GM21717 (cell line): ENCODE results near the gene C4orf51.
"Not testable (repeated sequence)": the region's sequence is repeated elsewhere in the genome, so short reads cannot be mapped to it uniquely, and the experiment has no call there.

Experiments used
- ATAC-seq: cut with Tn5 transposase; IDR thresholded peaks from one replicate; pipeline ENCODE4 v1.9.1; 2021; ENCODE audit warnings: mild to moderate bottlenecking, moderate library complexity; ENCODE audit not compliant: unreplicated experiment

C4orf51 gene

DNA sequence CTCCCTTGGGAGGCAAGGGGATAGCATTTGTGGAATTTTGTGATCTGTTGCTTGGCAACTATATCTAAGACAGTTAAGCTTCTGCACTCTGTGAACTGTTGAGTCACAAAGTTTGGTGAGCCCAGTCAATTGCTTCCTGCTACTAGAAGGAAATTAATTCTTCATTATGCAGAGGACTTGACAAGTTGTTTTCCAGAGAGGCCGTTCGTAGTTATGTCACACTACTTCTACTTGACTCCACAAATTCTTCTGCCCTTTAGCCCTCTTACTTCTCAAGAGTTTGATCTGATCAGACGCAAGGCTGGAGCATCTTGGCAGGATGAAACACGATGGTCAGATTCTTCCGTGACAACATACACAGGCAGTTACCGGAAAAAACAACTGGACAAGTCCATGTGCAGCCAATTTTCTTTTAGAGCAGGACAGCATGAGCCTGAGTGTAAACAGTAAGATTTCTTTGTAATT, at the start of gene C4orf51:
C4orf51 (plus strand) TSS at position 156 of the 465 bp plus-strand sequence; CDS start at position 214, 58 bp downstream.
- ATAC-seq, result no peak

DNA sequence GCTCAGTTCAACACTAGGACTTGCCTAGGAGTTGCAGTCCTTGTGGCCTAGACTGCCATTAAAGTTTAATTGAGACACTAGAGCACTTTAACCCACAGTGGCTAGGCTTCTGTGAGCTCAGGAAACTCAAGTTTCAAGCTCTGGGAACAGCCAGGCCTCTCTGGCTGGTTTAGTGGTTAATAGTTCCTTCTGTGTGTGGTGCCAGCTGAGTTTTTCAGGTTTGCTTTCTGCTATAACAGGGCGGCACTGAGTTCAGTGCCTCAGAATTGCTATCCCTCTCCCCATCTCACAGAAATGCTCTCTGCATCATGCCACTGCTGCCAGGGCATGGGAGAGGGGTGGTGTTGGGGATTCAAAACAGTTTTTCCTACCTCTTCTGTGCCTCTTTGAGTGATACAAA, 44.8 kb upstream of the C4orf51 start:
- no peak for ATAC-seq

DNA sequence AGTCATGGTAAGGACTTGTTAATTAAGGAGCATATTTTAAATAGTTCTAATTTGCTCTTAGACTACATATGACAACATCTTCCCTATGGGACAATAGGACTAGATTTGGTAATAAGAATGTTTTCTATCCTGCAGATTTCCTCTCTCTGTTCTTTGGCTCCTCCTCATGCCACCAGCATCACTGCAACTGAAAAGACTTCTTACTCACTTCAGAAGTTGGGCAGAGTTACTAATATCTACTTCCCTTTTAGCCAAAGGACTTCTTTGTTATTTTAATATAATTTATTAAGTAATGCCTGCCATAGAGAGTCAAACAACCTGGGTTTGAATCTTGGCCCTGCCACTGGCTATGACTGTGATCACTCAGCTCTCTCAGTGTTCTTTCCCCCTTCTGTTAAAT, 44.3 kb upstream of the C4orf51 start:
- no peak for ATAC-seq

DNA sequence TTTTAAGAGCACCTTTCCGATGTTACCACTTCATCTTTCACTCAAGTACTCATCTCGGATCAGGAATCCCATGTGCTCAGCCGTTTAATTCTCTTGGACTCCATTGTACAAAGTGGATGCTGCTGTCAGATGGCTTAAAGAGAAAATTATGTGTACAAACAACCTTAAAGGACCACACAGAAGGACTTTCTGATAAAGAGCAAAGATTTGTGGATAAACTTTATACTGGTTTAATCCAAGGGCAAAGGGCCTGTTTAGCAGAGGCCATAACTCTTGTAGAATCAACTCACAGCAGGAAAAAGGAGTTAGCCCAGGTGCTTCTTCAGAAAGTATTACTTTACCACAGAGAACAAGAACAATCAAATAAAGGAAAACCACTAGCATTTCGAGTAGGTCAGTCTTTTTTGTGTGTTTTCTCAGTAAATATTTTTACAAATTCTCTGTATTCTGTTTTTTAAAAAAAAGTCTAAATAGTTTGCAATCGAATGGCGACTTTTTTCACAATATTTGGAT, 40.7 kb upstream of the C4orf51 start:
- no peak for ATAC-seq

DNA sequence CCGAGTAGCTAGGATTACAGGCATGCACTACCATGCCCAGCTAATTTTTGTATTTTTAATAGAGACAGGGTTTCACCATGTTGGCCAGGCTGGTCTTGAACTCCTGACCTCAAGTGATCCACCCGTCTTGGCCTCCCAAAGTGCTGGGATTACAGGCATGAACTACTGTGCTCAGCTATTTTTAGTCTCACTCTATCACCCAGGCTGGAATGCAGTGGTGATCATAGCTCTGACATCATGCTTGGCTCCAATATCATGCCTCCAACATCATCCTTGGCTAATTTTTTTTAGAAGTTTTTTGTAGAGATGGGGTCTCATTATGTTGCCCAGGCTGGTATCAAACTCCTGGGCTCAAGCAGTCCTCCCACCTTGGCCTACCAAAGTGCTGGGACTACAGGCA, 39.7 kb upstream of the C4orf51 start:
- not testable (repeated sequence) for ATAC-seq

DNA sequence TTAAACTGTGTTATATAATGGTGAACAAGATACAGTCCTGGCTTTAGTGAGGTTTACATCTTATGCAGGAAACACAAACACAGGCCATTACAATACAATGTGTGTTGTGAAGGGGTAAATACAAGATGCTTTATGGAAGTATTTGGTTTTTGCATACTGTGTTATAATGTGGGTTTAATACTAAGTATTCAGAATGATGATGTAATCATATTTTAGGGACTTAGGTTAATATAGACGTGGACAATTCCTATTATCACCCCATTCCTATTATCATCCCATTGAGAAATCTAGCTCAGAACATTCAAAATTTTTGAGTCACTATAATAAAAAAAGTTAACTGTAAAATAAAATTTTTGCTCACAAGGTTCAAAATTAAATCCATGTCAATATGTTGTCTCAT, 36.7 kb upstream of the C4orf51 start:
- ATAC-seq, result no peak

DNA sequence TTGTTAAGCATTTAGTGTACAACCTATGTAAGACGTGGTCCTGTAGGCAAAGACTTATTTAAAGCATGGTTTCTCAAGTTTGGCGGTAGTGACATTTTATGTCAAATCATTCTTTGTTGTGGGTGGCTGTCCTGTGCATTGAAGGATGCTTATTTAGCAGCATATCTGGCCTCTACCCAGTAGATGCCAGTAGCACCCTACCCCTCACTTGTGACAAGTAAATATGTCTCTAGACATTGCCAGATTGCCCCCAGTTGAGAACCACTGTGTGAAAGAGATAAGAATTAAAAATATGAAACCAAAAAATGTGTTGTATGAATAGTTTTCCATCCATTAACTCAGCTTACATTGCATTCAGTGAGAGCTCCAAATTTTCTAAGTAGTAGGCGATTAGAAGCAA, 35.2 kb upstream of the C4orf51 start:
- no peak for ATAC-seq

DNA sequence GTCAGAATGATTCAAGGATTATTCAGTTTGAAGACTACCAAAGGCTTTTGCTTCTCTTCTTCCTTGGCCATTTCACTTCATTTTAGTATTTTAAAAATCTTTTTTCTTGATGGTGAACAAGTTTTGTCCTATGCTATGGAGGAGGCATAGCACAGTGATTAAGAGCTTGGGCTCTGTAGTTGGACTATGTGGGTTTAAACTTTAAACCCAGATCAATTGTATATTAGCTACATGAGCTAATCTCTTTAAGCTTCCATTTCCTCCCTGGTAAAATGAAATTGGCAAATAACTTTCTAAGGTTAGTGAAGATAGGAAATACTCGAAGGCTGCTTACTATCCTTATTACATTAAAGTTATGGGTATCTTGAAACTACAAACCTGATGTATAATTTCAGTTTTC, 23.8 kb upstream of the C4orf51 start:
- ATAC-seq, result no peak

DNA sequence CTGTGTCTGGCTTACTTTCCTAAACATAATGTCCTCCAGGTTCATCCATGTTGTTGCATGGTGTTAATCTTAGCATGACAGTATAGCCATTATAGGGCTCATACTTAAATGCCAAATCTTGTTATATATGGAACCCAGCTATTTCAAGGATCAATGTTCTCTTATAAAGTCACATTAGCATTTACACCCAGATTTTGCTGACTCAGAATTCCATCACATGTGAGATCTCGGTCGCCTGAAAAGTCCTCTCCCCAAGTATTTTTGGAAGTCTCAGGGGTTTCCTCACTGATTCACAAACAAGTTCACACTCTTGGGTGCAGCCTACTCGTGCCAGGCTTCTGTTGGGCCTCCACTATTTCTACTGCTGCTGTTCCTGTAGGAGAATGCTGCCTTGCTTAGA, 19.9 kb upstream of the C4orf51 start:
- ATAC-seq, result no peak

DNA sequence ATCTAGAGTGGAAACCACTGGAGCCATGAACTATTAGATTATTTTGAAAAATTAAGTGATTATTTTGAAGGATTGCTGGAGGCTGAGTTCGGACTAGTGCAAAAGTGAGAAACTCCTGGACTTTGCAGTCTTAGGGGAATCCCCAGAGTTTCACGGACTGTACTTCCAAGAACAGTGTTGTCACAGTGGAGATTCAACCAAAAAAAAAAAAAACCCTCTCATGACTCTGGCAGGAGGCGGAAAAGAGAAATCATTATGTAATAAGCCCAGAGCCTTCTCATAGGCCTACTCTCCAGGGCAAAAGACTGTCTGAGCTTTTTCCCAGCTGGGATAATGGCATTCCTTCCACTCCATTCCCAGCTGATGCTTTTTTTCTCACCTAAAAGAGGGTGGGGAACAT, 16.8 kb upstream of the C4orf51 start:
- no peak for ATAC-seq

DNA sequence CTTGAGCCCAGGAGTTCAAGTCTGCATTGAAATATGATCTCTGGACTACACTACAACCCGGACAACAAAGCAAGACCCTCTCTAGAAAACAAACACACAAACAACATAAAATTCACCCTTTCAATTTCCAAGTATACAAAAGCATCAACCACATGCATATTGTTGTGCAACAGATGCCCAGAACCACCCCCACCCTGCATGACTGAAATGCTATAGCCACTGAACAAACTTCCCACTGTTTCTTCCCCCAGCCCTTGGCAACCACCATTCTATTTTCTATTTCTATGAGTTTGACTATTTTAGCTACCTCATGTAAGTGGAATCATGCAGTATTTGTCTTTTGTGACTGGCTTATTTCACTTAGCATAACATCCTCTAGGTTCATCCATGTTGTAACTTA, 14.2 kb upstream of the C4orf51 start:
- ATAC-seq, result no peak

DNA sequence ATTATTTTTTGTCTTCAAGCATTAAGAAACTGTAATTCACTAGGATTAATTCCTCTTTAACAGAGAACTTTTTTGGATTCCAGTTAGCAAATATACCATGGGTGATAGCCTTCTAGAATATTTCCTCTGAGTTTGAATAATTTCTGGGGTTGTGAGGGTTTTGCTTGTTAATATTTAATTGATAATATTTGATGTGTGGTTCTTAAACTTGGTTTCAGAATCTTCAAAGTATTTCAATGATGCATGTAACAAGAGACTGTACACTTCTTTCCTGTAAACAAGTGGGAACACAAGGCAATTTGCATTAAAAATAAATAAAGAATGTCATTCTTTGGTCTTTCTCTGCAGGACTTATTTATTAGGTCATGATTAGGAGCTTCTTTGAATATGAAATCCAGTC, 9.5 kb upstream of the C4orf51 start:
- no peak for ATAC-seq

DNA sequence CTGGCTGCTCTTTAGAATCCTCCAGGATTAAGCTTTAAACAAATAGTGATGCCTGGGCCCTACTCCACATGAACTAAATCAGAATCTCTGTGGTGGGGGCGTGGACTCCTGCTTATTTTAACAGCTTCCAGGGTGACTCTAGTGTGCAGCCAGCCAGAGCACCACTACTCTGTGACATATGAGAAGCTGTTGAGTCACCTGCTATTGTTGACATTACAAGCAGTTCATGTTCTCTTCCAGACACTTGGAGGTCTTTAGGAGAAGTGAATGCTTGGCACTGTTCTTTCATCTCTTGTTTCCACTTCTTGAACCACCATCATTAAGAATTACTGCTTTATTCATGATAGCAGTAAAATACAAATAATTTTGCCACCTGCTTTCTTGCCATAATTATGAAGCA, 426 bp upstream of the C4orf51 start:
- ATAC-seq, result no peak

DNA sequence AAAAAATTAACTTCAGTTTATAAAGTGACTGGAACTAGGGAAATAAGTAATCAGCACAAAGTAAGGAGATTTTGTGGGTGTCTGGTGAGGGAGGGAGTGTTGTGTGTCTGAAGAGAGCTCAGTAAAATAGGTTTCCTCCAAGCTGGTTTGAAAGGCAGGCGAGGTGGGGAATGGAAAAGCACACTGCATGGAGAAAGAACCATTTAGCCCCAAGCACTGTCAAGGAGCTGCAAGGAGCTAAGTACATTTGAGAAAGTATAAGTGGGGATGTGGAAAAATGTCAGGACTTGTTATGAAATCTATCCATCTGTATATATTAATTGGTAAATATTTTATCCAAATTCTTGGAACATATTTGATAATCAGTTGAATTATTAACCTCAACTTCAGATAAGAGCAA, 956 bp downstream of the C4orf51 start:
- no peak for ATAC-seq

DNA sequence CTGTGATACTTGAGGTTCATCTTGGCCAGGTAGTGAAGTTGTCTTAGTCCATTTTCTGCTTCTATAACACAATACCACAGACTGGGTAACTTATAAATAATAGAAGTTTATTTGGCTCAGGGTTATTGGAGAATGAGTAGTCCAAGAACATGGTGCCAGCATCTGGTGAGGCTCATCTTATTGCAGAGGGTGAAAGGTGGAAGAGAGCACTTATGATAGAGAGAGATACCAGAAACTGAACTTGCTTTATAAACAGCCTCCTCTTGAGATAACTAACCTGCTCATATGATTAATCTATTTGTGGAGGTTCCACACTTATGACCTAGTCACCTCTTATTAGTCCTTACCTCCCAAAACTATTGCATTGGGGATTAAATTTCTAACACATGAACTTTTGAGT, 1.6 kb downstream of the C4orf51 start:
- no peak for ATAC-seq

DNA sequence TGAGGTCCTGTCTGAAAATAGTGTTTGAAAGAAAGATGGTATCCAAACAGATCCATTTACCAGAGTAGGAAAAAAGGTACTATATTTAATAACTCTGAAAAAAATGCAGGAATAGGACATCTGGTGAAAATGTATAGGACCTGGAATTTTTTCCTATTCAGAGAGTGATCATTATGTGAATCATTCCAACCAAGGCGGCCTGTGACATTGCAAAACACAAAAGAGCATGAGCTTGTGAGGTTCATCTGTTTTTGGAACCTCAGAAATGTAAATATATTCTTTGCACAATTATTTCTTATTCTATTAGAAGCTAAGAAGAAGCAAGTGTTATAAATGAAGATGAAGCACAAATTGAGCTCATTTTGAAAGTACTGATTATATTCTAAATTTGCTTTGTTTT, 2.0 kb downstream of the C4orf51 start:
- no peak for ATAC-seq

DNA sequence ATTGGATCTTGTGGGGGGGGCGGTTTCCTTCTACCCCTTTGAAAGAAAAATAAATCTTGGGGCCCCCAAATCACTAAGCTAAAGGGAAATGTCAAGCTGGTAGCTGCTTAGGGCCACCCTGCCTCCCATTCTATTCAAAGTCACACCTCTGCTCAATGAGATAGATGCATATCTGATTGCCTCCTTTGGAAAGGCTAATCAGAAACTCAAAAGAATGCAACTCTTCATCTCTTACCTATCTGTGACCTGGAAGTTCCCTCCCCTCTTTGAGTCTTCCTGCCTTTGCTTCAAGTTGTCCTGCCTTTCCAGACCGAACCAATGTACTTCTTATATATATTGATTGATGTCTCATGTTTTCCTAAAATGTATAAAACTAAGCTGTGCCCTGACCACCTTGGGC, 7.0 kb downstream of the C4orf51 start:
- no peak for ATAC-seq

DNA sequence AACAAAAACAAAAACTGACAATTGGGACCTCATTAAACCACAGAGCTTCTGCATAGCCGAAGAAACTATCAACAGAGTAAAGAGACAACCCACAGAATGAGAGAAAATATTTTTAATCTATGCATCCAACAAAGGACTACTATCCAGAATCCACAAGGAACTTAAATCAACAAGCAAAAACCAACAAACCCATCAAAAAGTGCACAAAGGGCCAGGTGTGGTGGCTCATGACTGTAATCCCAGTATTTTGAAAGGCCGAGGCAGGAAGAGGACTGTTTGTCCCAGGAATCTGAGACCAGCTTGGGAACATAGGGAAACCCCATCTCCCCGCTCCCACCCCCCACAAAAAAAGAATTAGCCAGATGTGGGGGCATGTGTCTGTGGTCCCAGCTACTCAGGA, 10.7 kb downstream of the C4orf51 start:
- ATAC-seq, result no peak

DNA sequence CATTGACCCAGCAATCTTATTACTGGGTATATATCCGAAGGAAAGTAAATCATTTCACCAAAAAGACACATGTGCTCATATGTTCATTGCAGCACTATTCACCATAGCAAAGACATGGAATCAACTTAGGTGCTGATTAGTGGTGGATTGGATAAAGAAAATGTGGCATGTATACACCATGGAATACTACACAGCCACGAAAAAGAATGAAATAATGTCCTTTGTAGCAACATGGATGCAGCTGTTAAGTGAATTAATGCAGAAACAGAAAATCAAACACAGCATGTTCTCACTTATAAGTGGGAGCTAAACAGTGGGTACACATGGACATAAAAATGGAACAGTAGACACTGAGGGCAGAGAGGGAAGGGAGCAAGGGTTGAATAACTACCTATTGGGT, 11.5 kb downstream of the C4orf51 start:
- ATAC-seq, result not testable (repeated sequence)

DNA sequence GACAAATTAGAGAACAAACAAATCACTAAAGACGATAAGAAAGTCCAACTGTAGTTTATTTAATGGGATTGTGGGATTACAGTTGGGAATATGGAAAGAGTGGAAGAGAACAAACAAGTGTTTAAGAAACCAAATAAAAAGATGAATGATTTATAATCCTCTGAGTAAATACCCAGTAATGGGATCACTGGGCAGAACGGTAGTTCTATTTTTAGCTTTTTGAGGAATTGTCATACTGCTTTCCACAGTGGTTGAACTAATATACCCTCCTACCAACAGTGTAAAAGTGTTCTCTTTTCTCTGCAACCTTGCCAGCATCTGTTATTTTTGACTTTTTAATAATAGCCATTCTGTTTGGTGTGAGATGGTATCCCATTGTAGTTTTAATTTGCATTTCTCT, 15.0 kb downstream of the C4orf51 start:
- no peak for ATAC-seq

DNA sequence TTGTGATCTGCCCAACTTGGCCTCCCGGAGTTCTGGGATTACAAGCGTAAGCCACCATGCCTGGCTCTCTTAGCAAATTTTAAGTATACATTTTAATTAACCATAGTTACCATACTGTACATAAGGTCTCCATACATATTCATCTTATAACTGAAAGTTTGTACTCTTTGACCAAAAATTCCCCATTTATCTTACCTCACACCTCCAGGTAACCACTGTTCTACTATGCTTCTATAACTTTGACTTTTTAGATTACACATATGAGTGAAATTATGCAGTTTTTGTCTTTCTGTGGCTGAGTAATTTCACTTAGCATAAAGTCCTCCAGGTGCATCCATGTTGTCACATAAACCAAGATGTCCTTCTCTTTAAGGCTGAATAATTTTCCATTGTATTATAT, 17.4 kb downstream of the C4orf51 start:
- no peak for ATAC-seq

DNA sequence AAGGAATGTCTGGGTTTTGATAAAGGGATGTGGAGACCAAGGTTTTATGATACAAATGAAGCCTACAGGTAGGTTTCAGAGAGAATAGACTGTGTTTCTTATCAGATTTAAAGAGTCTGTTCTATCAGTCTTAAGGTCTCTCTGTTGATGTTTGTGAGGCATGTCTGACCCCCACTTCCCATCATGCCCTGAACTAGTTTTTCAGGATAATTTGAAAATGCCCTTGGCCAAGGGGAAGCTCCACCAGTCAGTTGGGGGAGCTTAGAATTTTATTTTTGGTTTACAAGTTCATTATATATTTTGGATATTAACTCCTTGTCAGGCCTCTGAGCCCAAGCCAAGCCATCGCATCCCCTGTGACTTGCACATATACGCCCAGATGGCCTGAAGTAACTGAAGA, 18.6 kb downstream of the C4orf51 start:
- ATAC-seq, result no peak

DNA sequence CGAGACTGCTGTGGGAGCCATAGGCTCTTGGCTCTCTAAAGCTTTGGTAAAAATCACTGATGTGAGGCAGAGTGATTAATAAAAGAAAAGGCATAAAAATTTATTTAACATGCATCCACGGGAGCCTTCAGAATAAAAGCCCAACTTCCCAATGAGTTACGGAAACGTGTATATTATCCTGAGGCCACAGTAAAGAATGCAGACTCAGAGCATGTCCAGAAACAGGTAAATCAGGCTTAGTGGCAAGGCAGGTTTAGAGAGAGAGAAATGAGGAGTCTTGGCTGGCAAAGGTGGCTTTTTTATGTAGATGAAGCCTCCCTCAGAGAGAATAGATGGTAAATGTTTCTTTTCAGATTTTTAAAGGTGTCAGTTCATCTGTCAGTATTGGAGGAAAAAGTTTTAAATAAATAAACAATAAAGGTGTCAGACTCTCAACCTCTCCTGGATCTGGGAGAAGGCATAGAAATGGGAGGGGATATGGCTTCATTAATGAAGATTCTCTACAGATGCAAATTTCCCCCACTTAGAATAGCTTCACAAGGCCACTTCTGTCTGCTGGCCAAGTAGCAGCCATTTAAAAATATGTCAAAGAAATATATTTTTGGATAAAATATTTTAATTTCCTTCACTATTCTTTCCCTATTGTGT, 24.0 kb downstream of the C4orf51 start:
- no peak for ATAC-seq
